VCaP (cell line): ENCODE results near the gene CAMTA1.
A peak's percentile ranks its signal among the peaks of the same experiment; 100 is the strongest.

Experiments
- H3K27ac ChIP-seq: fragments of 450-650 bp; 2 replicates; pipeline ENCODE4 v1.5.1; 2017
- CTCF ChIP-seq: fragments of 450-650 bp; conservative IDR thresholded peaks from 2 replicates; pipeline ENCODE4 v1.5.1; 2017; ENCODE audit warnings: mild to moderate bottlenecking, moderate library complexity

CAMTA1 gene

GRCh38 chr1:7262611-7263010, 477.4 kb downstream of the CAMTA1 start:
- TF ChIP-seq CTCF: no peak
- H3K27ac ChIP-seq: peak overlapping the region; percentile 4

GRCh38 chr1:7263021-7263960, 478.0 kb downstream of the CAMTA1 start:
- peak overlapping the region; percentile 4 for H3K27ac ChIP-seq
- TF ChIP-seq CTCF: no peak

- no peak overlapping the region for H3K27ac ChIP-seq
- no peak for TF ChIP-seq CTCF
Observed at GRCh38 chr1:7264101-7264500, 478.8 kb downstream of the CAMTA1 start.

- H3K27ac ChIP-seq: peak overlapping the region; percentile 68
- no peak for TF ChIP-seq CTCF
Observed at GRCh38 chr1:7265771-7266371, 480.6 kb downstream of the CAMTA1 start.

GRCh38 chr1:7266561-7266960, 481.3 kb downstream of the CAMTA1 start:
- no peak for TF ChIP-seq CTCF
- peak overlapping the region; percentile 68 for H3K27ac ChIP-seq

- TF ChIP-seq CTCF: no peak
- H3K27ac ChIP-seq: no peak overlapping the region
Observed at GRCh38 chr1:7267493-7267892, 482.2 kb downstream of the CAMTA1 start.

- TF ChIP-seq CTCF: no peak
- H3K27ac ChIP-seq: no peak overlapping the region
Observed at GRCh38 chr1:7268983-7269382, 483.7 kb downstream of the CAMTA1 start.
